ENCODE measurements around the gene RBM22. TPM values are rescaled to one million over a fixed set of nuclear protein-coding genes. Genes with fewer than 3 reads are reported as not detected.

RBM22 gene
- total RNA-seq, 6 donors from 2014 or later, result 22.6 to 46.7 (median 37.6) TPM

GRCh38 chr5:150642991-150643710, 57.7 kb downstream of the RBM22 start:
- peaks cover 0 to 4% (median 4%) of the 10 kb centered on the region in 4 donors for H3K36me3 ChIP-seq
- H3K27ac ChIP-seq, result peak overlapping the region; percentile 82 to 91 (median 84)
- H3K9me3 ChIP-seq, result no peaks in the 10 kb centered on the region
- H3K27me3 ChIP-seq, result no peaks in the 10 kb centered on the region
- peaks cover 65 to 75% (median 71%) of the 10 kb centered on the region in 4 donors for H3K4me1 ChIP-seq
- TF ChIP-seq, protein P1, sequence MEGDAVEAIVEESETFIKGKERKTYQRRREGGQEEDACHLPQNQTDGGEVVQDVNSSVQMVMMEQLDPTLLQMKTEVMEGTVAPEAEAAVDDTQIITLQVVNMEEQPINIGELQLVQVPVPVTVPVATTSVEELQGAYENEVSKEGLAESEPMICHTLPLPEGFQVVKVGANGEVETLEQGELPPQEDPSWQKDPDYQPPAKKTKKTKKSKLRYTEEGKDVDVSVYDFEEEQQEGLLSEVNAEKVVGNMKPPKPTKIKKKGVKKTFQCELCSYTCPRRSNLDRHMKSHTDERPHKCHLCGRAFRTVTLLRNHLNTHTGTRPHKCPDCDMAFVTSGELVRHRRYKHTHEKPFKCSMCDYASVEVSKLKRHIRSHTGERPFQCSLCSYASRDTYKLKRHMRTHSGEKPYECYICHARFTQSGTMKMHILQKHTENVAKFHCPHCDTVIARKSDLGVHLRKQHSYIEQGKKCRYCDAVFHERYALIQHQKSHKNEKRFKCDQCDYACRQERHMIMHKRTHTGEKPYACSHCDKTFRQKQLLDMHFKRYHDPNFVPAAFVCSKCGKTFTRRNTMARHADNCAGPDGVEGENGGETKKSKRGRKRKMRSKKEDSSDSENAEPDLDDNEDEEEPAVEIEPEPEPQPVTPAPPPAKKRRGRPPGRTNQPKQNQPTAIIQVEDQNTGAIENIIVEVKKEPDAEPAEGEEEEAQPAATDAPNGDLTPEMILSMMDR (IDR thresholded peaks at IDR 0.05), result no peak
- no peak for TF ChIP-seq POLR2AphosphoS5 (IDR thresholded peaks at IDR 0.05)
- no peak for TF ChIP-seq EP300 (IDR thresholded peaks at IDR 0.05)
- TF ChIP-seq POLR2A (IDR thresholded peaks at IDR 0.05), result no peak
- H3K4me3 ChIP-seq, result peak overlapping the region in 1 of 4 donors; percentile 41
- no peak for DNase-seq
- WGBS, 2 donors, result 84 to 87% methylated on average over 12 of the region's 12 CpGs
- no peak for ATAC-seq (ENCODE audit: low FRiP score in 2 of 2)

GRCh38 chr5:150642567-150642927, 58.3 kb downstream of the RBM22 start:
- 44% methylated on average over 5 of the region's 5 CpGs for WGBS, 2 donors
- H3K4me3 ChIP-seq, result peak overlapping the region in 1 of 4 donors; percentile 41
- TF ChIP-seq, protein P1 (IDR thresholded peaks at IDR 0.05), result no peak
- TF ChIP-seq POLR2A (IDR thresholded peaks at IDR 0.05) (no peak), EP300 (IDR thresholded peaks at IDR 0.05) (no peak), POLR2AphosphoS5 (IDR thresholded peaks at IDR 0.05) (peak; percentile 24 to 25)
- H3K27me3 ChIP-seq, result no peaks in the 10 kb centered on the region
- peaks cover 68 to 79% (median 73%) of the 10 kb centered on the region in 4 donors for H3K4me1 ChIP-seq
- H3K36me3 ChIP-seq, result no peaks in the 10 kb centered on the region
- peak overlapping the region; percentile 82 to 91 (median 84) for H3K27ac ChIP-seq
- ATAC-seq (ENCODE audit: low FRiP score in 2 of 2), result peak; percentile 46 to 66
- no peaks in the 10 kb centered on the region for H3K9me3 ChIP-seq
- DNase-seq, result peak in 1 of 2 donors; percentile 82

DNA sequence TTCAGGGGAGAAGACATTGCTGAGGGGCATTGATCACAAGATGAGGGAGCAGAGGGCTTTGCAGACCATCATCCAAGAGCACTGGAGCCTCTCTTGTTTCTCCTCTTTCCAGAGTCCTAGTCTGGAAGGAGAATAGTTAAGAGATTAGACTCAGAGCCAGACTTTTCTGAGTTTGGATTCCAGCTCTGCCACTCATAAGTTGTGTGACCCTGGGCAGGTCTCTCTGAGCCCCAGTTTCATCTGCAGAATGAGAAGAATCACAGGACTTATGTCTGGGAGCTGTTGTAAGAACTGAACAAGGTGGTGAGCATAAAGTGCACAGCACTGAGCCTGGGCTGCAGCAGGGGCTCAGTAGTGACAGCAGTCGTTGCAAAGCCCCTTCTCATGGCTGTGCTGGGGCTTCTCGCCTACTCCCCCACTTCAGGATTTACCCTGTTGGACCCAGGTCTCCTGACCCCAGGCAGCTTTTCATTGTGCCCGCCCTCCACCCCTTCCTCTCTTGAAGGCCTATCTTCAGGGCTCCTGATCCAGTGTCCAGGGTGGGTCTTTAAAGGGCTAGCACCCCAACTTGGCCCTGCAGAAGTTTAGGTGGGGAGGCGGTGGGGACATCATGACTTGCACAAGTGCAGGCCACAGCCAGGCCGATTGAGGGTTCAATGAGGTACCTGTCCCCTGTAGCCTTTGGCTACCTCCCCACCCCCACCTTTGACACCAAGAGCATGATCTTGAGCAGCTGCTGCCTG, 58.9 kb downstream of the RBM22 start:
- peak overlapping the region; percentile 82 to 91 (median 84) for H3K27ac ChIP-seq
- whole genome bisulfite sequencing, 2 donors, result 57% methylated on average over 5 of the region's 5 CpGs; no CpG with 5 or more reads in 1 of the 2 donors
- ATAC-seq (ENCODE audit: low FRiP score in 2 of 2), result no peak
- no peak for DNase-seq
- TF ChIP-seq, protein P1 (IDR thresholded peaks at IDR 0.05), result no peak
- TF ChIP-seq POLR2AphosphoS5 (IDR thresholded peaks at IDR 0.05), result no peak
- TF ChIP-seq POLR2A (IDR thresholded peaks at IDR 0.05), result no peak
- TF ChIP-seq EP300 (IDR thresholded peaks at IDR 0.05), result no peak
- H3K27me3 ChIP-seq, result no peaks in the 10 kb centered on the region
- H3K36me3 ChIP-seq, result no peaks in the 10 kb centered on the region
- H3K9me3 ChIP-seq, result no peaks in the 10 kb centered on the region
- peak overlapping the region in 1 of 4 donors; percentile 41 for H3K4me3 ChIP-seq
- H3K4me1 ChIP-seq, result peaks cover 74 to 84% (median 79%) of the 10 kb centered on the region in 4 donors

- H3K27me3 ChIP-seq, result no peaks in the 10 kb centered on the region
- H3K27ac ChIP-seq, result peak overlapping the region; percentile 82 to 91 (median 84)
- 57 to 62% methylated on average over 7 to 9 of the region's 9 CpGs for WGBS, 2 donors
- peak overlapping the region in 3 of 4 donors; percentile 19 to 41 (median 32) for H3K4me3 ChIP-seq
- TF ChIP-seq EP300 (IDR thresholded peaks at IDR 0.05) (no peak), POLR2A (IDR thresholded peaks at IDR 0.05) (no peak), POLR2AphosphoS5 (IDR thresholded peaks at IDR 0.05) (peak in 1 of 2 donors; percentile 22)
- TF ChIP-seq, protein P1 (IDR thresholded peaks at IDR 0.05), result no peak
- H3K36me3 ChIP-seq, result no peaks in the 10 kb centered on the region
- ATAC-seq (ENCODE audit: low FRiP score in 2 of 2) (peak; percentile 2 to 9), DNase-seq (no peak)
- H3K4me1 ChIP-seq, result peaks cover 83 to 93% (median 85%) of the 10 kb centered on the region in 4 donors
- no peaks in the 10 kb centered on the region for H3K9me3 ChIP-seq
Observed at GRCh38 chr5:150641006-150641570, 59.8 kb downstream of the RBM22 start.

Other genes with a start within 250 kb of the RBM22 start
- gene NDST1, start 192.9 kb downstream of the RBM22 start, total RNA-seq, result 100 to 1,000 TPM in 5 of 6 donors, 10 to 100 TPM in 1; 81.7 to 265 (median 166) TPM
- gene SYNPO, start 60.4 kb downstream of the RBM22 start, total RNA-seq, result 100 to 1,000 TPM in 2 of 6 donors, 10 to 100 TPM in 4; 41.9 to 150 (median 84.3) TPM
- 1 to 10 TPM in 2 of 6 donors, under 1 TPM in 3, not detected in 1; 0.61 to 2.8 (median 0.89) TPM for gene MYOZ3, start 39.8 kb downstream of the RBM22 start, total RNA-seq
- gene DCTN4, start 58.0 kb upstream of the RBM22 start, total RNA-seq, result 100 to 1,000 TPM in 1 of 6 donors, 10 to 100 TPM in 5; 37.8 to 111 (median 71.4) TPM
- gene SMIM3, start 77.7 kb upstream of the RBM22 start, total RNA-seq, result 10 to 100 TPM; 20.4 to 40.0 (median 21.6) TPM
- 1 to 10 TPM in 2 of 6 donors, under 1 TPM in 3, not detected in 1; 0.17 to 7.5 (median 0.71) TPM for gene IRGM, start 145.5 kb upstream of the RBM22 start, total RNA-seq
- 1 to 10 TPM in 4 of 6 donors, under 1 TPM in 2; 0.55 to 4.2 (median 1.6) TPM for gene ZNF300, start 203.9 kb upstream of the RBM22 start, total RNA-seq